Liver (tissue), 9 donors: ENCODE results near the gene PNMA1. TPM values are rescaled to one million over a fixed set of nuclear protein-coding genes. Genes with fewer than 3 reads are reported as not detected.

Source experiments
- DNase-seq: peaks from one replicate; pipeline ENCODE4 v3.0.0-alpha.2; 2017; ENCODE audit warnings: low spot score
- H3K27ac ChIP-seq, 2 donors: one replicate each; pipeline ENCODE4 v1.7.0; 2013; ENCODE audit warnings: inconsistent platforms in 2 of 2, low read length in 2 of 2, control low read depth in 1 of 2, low read depth in 1 of 2, mild to moderate bottlenecking in 1 of 2
- H3K27me3 ChIP-seq, 4 donors: one replicate each; pipeline versions ENCODE4 v1.6.1 to v1.7.0; 2013; ENCODE audit warnings: low read length in 3 of 4, inconsistent platforms in 1 of 4, mild to moderate bottlenecking in 1 of 4, moderate library complexity in 1 of 4; ENCODE audit not compliant: control insufficient read depth in 4 of 4, insufficient read depth in 4 of 4
- H3K36me3 ChIP-seq, 4 donors: one replicate each; pipeline versions ENCODE4 v1.6.1 to v1.7.0; 2013; ENCODE audit warnings: low read length in 3 of 4, mild to moderate bottlenecking in 3 of 4, low read depth in 1 of 4, moderate library complexity in 1 of 4; ENCODE audit not compliant: control insufficient read depth in 4 of 4, insufficient read depth in 3 of 4
- H3K4me1 ChIP-seq, 4 donors: one replicate each; pipeline versions ENCODE4 v1.6.1 to v1.7.0; 2013; ENCODE audit warnings: low read length in 3 of 4, mild to moderate bottlenecking in 3 of 4, moderate library complexity in 1 of 4; ENCODE audit not compliant: control insufficient read depth in 4 of 4, insufficient read depth in 4 of 4
- H3K4me3 ChIP-seq, 3 donors: one replicate each; pipeline versions ENCODE4 v1.6.1 to v1.7.0; 2013; ENCODE audit warnings: low read length in 3 of 3, control low read depth in 1 of 3, low read depth in 1 of 3, mild to moderate bottlenecking in 1 of 3
- H3K9ac ChIP-seq, 2 donors: one replicate each; pipeline ENCODE4 v1.7.0; 2013; ENCODE audit warnings: low read length in 2 of 2, mild to moderate bottlenecking in 2 of 2, moderate library complexity in 2 of 2, control low read depth in 1 of 2, low read depth in 1 of 2
- H3K9me3 ChIP-seq, 4 donors: one replicate each; pipeline versions ENCODE4 v1.6.1 to v1.7.0; 2013; ENCODE audit warnings: low read length in 3 of 4; ENCODE audit not compliant: control insufficient read depth in 4 of 4
- ATF3 ChIP-seq: IDR thresholded peaks from 2 replicates; pipeline ENCODE4 v1.6.1; 2016; ENCODE audit warnings: antibody characterized with exemption
- EGR1 ChIP-seq, 2 donors: IDR thresholded peaks; 2 replicates each; pipeline ENCODE4 v1.6.1; 2016 to 2018; ENCODE audit warnings: antibody characterized with exemption in 2 of 2, low read depth in 2 of 2
- GABPA ChIP-seq, 2 donors: IDR thresholded peaks in 1 of 2; conservative IDR thresholded peaks in 1 of 2; 2 replicates each; pipeline ENCODE4 v1.6.1; 2016; ENCODE audit warnings: antibody characterized with exemption in 2 of 2, mild to moderate bottlenecking in 1 of 2, moderate library complexity in 1 of 2
- HNF4A ChIP-seq, 2 donors: conservative IDR thresholded peaks; 2 replicates each; pipeline ENCODE4 v1.6.1; 2016; ENCODE audit warnings: antibody characterized with exemption in 2 of 2, mild to moderate bottlenecking in 2 of 2
- HNF4G ChIP-seq: IDR thresholded peaks from 2 replicates; pipeline ENCODE4 v1.6.1; 2016; ENCODE audit warnings: antibody characterized with exemption
- JUND ChIP-seq, 2 donors: IDR thresholded peaks; 2 replicates each; pipeline ENCODE4 v1.6.1; 2016; ENCODE audit warnings: antibody characterized with exemption in 2 of 2
- MAX ChIP-seq: IDR thresholded peaks from 2 replicates; pipeline ENCODE4 v1.6.1; 2016; ENCODE audit warnings: antibody characterized with exemption
- NR2F2 ChIP-seq: IDR thresholded peaks from 2 replicates; pipeline ENCODE4 v1.6.1; 2016; ENCODE audit warnings: antibody characterized with exemption
- RAD21 ChIP-seq, 2 donors: IDR thresholded peaks; 2 replicates each; pipeline ENCODE4 v1.6.1; 2016; ENCODE audit warnings: antibody characterized with exemption in 2 of 2, mild to moderate bottlenecking in 2 of 2
- REST ChIP-seq: IDR thresholded peaks from 2 replicates; pipeline ENCODE4 v1.6.1; 2016; ENCODE audit warnings: antibody characterized with exemption, mild to moderate bottlenecking
- RXRA ChIP-seq, 2 donors: IDR thresholded peaks; 2 replicates each; pipeline ENCODE4 v1.6.1; 2017 to 2018; ENCODE audit warnings: antibody characterized with exemption in 2 of 2, mild to moderate bottlenecking in 1 of 2
- SP1 ChIP-seq: IDR thresholded peaks from 2 replicates; pipeline ENCODE4 v1.6.1; 2018; ENCODE audit warnings: antibody characterized with exemption, mild to moderate bottlenecking
- YY1 ChIP-seq: IDR thresholded peaks from 2 replicates; pipeline ENCODE4 v1.6.1; 2016; ENCODE audit warnings: antibody characterized with exemption, mild to moderate bottlenecking
- WGBS: extraction: QIAGEN DNeasy Blood & Tissue Kit; methylation state at CpG from one replicate; pipeline ENCODE4 v1.1.7; 2013; 5-methylcytosine and 5-hydroxymethylcytosine counted together
- polyA plus RNA-seq, 2 donors: library from polyadenylated mRNA; stranded (reverse) in 1 of 2; unstranded in 1 of 2; fragments of 200-250 nt in 1 of 2; fragments of >200 nt in 1 of 2; fragmentation: Nextera tagmentation in 1 of 2; extraction: Ambion mirVana in 1 of 2; gene quantifications; one replicate each; pipeline versions ENCODE4 v1.2.1 to v1.2.3, GENCODE V29; 2013 to 2015
- total RNA-seq, 2 donors: library from RNA; depleted of rRNA; stranded (reverse); fragments of >200 nt; gene quantifications; one replicate each; pipeline ENCODE4 v1.2.3, GENCODE V29; 2014
- donor health status: healthy.
- donor health status: healthy.
- donor health status: healthy.
- donor health status: healthy.
- donor health status: healthy.

Gene PNMA1
- total and polyA plus RNA-seq, 4 donors = 2.3 to 10.4 (median 3.4) TPM

GRCh38 chr14:73746520-73747378, 32.6 kb upstream of the PNMA1 start:
- WGBS = 73% methylated on average over 6 of the region's 6 CpGs
- Histone ChIP-seq H3K9me3 (no peaks in the 10 kb centered on the region), H3K4me3 (no peak overlapping the region), H3K27me3 (no peaks in the 10 kb centered on the region), H3K4me1 (peaks cover 28 to 90% (median 79%) of the 10 kb centered on the region in 4 donors), H3K27ac (no peak overlapping the region), H3K9ac (no peak overlapping the region), H3K36me3 (no peaks in the 10 kb centered on the region)
- TF ChIP-seq RAD21 (IDR thresholded peaks at IDR 0.05) (peak; percentile 12 to 17), HNF4G (no peak)
- DNase-seq = no peak

- no peaks in the 10 kb centered on the region for H3K36me3 ChIP-seq
- no peak overlapping the region for H3K9ac ChIP-seq
- H3K9me3 ChIP-seq = no peaks in the 10 kb centered on the region
- no peak overlapping the region for H3K27ac ChIP-seq
- WGBS = 81% methylated on average over 7 of the region's 7 CpGs
- no peak for DNase-seq
- no peaks in the 10 kb centered on the region for H3K27me3 ChIP-seq
- no peak overlapping the region for H3K4me3 ChIP-seq
- peaks cover 28 to 91% (median 83%) of the 10 kb centered on the region in 4 donors for H3K4me1 ChIP-seq
- TF ChIP-seq HNF4G (no peak), GABPA (IDR thresholded peaks at IDR 0.05 in 1 of 2, conservative IDR thresholded peaks at IDR 0.05 in 1 of 2) (no peak), RAD21 (IDR thresholded peaks at IDR 0.05) (no peak), NR2F2 (no peak), RXRA (IDR thresholded peaks at IDR 0.05) (no peak), EGR1 (IDR thresholded peaks at IDR 0.05; ENCODE audit: low read depth in 2 of 2) (no peak), JUND (IDR thresholded peaks at IDR 0.05) (no peak), SP1 (no peak)
These were observed 31.7 kb upstream of the PNMA1 start for GRCh38 chr14:73745571-73746519.

- DNase-seq = no peak
These were observed 30.8 kb upstream of the PNMA1 start for GRCh38 chr14:73744874-73745529.

More at GRCh38 chr14:73744874-73745529, 30.8 kb upstream of the PNMA1 start:
- TF ChIP-seq RXRA (IDR thresholded peaks at IDR 0.05) (no peak), SP1 (no peak), MAX (no peak), EGR1 (IDR thresholded peaks at IDR 0.05; ENCODE audit: low read depth in 2 of 2) (no peak), YY1 (no peak), HNF4A (conservative IDR thresholded peaks at IDR 0.05) (no peak), HNF4G (no peak), ATF3 (no peak), JUND (IDR thresholded peaks at IDR 0.05) (no peak), RAD21 (IDR thresholded peaks at IDR 0.05) (no peak), REST (no peak), NR2F2 (no peak)
- H3K27ac ChIP-seq = no peak overlapping the region
- no peaks in the 10 kb centered on the region for H3K9me3 ChIP-seq
- 59% methylated on average over 6 of the region's 6 CpGs for WGBS
- peaks cover 28 to 91% (median 83%) of the 10 kb centered on the region in 4 donors for H3K4me1 ChIP-seq
- H3K36me3 ChIP-seq = no peaks in the 10 kb centered on the region
- no peak overlapping the region for H3K9ac ChIP-seq
- H3K27me3 ChIP-seq = no peaks in the 10 kb centered on the region
- H3K4me3 ChIP-seq = no peak overlapping the region
